ENCODE data around the gene ATP8A2.
"Not testable (repeated sequence)": the region's sequence is repeated elsewhere in the genome, so short reads cannot be mapped to it uniquely, and the experiment has no call there.

The ATP8A2 gene

DNA sequence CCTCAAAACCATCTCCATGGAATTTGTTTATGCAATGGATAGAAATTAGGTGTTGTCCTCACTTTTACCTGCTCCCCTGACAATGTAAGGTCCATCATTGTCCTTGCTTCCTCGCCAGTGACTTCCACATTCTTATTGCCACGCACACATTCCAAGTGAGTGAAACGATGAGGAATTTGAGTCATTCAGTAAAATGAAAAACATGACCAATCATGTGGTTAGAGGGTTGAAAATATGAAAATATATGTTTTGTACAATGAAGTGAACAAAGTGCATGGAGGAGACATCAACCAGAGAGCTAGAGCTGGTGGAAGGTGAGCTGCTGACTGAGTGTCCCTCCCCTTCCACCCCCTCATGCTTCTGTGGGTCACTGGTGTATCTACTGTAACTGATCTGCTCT, 91.7 kb downstream of the ATP8A2 start:
- no peak for DNase-seq (ENCODE audit: low spot score)

DNA sequence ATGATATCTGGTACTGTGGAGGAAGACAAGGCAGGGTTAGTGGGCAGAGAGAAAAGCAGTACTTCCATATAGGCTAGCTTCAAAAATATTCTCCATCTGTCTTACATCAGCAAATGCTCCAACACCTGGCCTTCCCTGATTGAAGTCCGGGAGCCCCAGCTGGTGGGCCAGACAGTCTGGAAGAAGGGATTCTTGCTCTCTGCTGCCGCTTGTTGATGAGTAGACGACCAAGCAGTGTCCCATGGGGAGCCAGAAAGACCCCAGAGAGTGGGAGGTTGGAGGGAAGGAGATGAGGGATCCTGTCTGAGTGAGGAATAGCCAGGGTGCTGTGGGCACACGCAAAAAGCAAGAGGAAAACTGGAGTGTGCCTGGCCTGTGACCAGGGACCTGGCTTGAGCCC, 95.1 kb downstream of the ATP8A2 start:
- no peak for DNase-seq (ENCODE audit: low spot score)

DNA sequence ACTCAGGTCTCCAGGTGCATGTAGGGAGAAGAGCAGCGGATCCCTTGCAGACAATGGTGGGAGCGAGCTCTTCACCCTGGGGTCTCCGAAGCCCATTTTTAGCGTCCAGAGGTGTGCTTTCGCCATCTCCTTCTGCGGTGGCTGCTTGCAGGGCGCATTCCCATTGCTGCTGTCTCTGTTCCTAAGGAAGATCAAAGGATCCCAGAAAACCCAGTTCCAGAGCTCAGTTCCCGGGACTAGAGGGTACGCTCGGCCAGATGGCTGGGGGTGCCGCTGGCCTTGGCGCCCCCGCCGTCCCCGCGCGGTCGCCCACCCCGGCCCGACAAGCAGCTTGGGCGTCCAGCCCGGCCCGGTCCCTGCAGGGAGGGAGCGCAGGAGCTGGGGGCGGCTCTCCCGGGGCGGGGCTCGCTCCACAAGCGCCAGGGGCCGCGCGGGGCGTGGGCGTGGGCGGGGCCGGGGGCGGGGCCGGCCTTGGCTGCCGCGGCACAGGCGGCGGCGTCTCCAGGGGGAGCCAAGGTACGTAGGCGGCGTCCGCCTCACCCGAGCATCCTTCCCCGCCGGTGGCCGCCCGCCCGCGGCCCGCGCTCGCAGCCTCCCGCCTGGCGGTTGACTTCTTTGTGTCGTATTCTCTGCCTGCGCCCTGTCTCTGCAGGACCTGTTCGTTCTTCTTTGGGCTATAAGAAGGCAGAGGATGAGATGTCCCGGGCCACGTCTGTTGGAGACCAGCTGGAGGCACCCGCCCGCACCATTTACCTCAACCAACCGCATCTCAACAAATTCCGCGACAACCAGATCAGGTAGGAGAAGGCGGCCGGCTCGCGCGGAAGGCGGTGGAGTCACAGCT, 96.8 kb downstream of the ATP8A2 start:
- no peak for DNase-seq (ENCODE audit: low spot score)

DNA sequence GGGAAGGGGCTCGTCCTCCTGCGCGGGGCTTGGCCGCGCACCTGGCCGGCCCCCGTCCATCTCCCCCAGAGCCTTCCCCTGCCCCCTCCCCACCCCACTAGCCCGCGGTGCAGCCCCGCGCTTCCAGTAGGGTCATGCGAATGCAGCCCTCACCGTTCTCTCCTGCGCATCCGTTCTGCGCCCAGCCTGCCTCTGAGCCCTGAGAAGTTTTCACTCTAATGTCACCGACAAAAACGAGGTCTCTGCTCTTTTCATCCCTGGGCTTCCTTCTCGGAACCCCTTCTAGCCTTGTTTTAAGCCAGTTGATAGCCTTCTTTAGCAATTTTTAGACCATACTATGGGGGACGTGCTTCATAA, 97.4 kb downstream of the ATP8A2 start:
- DNase-seq (ENCODE audit: low spot score): no peak

DNA sequence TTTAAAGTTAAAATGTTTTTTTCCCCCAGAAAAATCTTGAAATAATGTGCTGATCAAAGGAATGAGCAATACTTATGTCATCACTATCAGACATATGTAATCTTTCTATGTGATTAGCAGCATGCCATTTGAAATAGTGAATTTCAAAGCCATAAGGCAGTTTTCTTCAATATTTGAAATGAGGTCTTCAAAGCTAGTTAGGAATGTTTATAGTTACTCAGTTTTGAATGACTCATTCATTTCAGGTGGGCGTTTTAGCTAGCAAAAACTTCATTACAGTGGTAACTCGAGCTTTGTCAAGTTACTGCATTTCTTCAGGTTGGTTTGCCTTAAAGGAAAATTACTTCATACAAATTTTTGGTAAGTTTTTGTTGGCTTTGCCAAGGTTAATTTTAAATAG, 102.1 kb downstream of the ATP8A2 start:
- DNase-seq (ENCODE audit: low spot score): no peak

DNA sequence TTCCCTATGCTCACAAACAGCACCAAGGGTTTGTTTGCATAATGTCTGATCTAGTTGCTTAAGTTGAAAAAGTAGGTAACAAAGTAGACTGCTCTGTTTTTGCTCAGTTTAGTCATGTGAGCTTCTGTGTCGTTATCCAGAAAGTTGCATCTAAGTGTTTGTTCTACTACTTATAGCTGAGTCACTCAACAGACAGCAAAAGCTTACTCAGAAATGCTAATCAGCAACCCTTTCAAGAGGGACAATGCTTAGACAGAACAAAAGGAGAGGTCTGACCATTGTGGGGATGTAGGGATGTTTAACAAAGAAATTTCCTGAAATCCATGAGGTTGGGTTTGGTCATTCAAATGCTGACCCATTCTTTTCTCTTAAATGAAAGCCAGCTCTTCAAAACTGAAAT, 106.4 kb downstream of the ATP8A2 start:
- no peak for DNase-seq (ENCODE audit: low spot score)

DNA sequence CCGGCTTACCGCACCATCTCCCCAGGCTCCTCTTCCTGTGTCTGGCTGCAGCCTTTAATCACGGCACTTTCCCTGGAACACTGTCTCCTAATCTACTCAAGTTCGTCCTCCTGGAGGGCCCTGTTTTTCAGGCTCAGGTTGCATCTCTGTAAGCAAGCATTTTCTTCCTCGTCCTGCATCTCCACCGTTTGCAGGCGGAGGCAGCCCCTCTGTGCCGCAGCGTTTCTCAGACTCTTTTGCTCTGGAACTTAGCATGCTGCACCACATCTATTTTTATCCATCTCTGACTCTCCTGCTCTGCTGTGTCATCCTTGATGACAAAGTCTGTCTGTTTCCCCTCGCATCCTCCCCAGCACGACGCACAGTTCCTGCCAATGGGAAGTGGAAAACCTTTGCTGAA, 117.5 kb downstream of the ATP8A2 start:
- DNase-seq (ENCODE audit: low spot score): no peak

DNA sequence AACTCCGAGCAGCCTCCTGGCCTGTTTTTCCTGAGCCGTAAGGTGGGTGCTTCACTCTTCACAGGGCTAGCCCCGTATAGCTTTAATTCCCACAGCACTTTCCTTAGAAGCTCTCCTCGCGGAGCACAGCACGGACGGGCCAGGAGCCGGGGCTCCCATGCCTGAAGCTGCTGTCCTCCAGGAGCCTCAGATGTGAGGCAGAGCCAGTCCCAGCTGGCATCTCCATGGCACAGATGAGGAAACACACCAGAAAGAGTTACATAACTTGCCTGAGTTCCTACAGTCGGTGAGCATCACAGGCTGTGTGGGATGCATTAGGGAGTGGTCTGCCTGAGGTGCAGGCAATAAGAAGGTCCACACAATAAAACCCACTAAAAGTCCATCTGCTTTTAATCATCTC, 118.5 kb downstream of the ATP8A2 start:
- DNase-seq (ENCODE audit: low spot score): no peak

DNA sequence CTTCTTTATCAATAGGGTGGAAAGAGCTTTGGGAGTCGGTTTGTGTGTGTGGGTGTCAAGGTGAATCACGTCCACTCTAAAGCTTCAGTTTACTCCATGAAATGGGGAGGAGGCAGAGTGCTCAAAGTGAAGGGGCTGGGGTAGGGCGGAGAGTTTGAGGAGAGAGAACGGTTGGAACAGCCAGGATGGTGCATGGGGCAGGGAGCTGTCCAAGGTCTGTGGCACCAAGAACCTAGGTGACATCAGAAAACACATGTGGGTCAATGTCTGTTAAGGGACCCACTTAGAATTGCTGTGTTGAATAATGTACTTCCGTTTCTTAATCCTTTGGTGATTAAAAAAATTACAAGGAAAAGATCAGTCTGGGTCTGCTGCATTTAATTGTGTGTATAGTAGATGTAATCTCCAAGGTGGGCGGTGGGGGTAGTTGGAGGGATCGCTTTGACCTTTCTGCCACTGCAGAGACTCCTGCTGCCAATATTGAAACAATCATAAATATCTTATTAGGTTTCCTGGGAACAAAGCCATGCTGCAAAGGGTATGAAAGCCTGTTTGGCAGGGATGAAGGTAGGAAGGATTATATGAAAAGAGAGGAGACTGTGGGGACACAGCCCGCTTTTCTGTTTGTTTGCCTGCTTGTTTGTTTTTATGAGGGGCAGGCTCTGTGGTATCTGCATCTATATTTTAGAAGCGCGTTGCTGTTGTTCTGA, 122.3 kb downstream of the ATP8A2 start:
- DNase-seq (ENCODE audit: low spot score): no peak

DNA sequence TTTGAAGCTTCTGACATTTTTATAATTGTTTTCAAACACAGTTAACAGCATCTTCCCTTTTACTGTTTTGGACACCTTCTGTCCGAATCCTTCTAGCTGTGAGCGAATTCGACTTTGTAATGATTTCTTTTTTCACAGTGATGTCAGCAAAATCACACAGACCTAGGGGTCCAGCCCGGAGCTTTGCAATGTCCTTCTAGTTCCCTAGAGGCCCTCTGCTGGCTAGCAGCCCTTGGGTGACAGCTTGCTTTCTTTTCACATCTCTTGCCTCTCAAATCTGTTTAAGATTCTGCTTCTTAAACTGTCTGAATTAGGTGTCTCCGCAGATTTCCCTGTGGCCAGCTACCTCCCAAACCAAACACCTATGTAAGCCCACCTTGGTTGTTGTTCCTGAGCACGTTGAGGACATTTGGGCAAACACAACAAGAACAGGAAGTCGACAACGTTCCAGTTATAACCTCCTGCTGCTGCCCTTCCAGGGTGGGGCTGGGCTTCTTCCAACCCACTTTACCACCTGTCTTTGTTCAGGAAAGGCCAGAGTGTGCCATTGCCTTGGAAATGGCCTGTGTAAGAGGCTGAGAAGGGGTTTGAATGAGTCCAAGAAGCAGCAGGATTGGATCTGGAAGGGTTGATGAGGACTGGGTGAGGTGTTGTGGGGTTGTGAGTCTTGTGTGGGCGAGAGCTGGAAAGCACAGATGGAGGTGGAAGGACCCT, 123.1 kb downstream of the ATP8A2 start:
- DNase-seq (ENCODE audit: low spot score): no peak

DNA sequence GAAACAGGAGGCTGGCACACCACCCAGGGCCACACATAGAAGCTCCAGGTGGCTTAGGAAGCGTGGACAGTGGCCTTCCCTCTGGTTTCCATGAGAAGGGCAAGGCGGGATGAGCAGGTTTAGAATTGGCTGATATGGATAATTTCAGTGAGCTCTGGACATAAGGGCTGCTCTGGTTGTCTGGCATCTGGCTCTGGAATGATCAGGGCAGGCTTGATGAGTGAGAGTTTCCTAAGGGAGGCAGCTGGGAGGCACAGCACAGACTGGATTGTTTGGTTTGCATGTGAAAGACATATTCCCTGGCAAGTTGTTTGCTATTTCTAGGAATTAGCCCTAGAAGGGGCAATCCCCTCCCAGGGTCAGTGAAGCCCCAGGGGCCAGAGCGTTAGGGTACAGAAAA, 129.5 kb downstream of the ATP8A2 start:
- DNase-seq (ENCODE audit: low spot score): no peak

DNA sequence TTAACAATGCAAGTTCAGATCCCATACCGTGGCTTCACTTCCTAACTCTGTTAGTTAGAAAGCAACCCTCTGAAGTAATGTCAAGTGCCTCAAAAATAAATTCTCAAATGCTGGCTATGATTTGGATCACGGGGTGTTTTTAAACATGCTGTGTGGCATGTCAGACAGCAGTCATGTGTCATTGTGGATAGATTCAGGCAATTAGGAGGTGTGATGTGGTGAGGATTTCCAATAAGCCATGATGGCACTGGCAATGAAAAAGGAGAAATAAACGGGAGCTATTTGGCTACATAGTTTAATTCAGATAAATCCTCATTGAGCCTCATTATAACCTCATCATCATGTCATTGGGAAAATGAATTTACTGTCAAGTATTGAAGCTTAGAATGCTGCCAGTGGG, 130.3 kb downstream of the ATP8A2 start:
- DNase-seq (ENCODE audit: low spot score): no peak

DNA sequence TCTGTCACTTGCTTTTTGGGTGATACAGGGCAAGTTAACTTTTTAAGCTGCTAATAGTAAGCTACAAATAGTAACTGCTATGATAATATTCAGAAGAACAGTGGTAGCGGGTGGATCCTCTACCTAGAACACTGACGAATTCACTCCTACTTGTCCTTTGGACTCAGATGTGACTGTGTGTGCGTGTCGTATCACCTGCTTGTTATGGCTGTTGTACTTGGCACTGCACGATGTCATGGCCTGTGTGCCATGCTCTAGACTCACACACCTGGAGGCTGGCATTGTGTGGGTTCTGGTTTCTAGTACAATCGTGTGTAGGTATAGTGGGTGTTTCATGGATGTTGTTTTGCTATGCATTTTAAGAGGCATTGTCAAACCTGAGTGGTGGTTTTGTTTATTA, 130.8 kb downstream of the ATP8A2 start:
- DNase-seq (ENCODE audit: low spot score): no peak

DNA sequence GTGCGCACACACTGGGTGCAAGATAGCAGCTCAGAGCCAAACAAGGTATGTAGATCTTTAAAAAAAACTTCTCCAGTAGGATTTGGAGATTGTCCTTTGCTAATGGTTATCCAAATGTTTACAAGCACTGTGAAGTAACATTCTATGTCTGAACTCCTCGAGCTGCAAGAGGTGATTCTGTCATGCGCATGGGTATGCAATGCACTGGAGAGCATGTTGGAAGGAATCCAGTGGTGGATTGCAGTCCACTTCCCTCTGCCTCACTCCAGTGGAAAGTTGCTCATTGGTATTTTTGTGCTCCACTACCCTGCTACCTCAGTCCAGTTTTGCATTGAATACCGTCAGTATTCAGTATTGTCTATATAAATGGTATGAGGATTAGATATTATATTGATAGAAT, 132.1 kb downstream of the ATP8A2 start:
- DNase-seq (ENCODE audit: low spot score): no peak

DNA sequence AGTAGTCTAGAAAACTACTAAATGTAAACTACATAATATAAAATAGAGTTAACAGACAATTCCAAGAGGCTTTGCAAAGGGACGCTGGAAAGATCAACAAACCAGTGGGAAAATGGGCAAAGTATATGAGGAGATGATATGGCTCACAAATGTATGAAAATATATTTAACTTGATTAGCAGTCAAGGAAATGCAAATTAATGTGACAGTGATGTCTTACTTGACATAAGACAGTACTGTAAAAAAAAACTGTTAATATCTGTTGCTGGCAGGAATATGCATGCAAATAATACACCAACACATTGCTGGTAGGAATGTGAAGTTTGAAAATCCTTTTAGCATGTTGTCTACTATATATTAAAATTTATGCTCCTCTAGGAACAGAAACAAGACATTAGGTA, 136.1 kb downstream of the ATP8A2 start:
- no peak for DNase-seq (ENCODE audit: low spot score)

DNA sequence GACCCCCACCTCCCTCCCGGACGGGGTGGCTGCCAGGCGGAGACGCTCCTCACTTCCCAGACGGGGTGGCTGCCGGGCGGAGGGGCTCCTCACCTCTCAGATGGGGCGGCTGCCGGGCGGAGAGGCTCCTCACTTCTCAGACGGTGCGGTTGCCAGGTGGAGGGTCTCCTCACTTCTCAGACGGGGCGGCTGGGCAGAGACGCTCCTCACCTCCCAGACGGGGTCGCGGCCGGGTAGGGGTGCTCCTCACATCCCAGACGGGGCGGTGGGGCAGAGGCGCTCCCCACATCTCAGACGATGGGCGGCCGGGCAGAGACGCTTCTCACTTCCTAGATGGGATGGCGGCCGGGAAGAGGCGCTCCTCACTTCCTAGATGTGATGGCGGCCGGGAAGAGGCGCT, 141.3 kb downstream of the ATP8A2 start:
- not testable (repeated sequence) for DNase-seq (ENCODE audit: low spot score)

DNA sequence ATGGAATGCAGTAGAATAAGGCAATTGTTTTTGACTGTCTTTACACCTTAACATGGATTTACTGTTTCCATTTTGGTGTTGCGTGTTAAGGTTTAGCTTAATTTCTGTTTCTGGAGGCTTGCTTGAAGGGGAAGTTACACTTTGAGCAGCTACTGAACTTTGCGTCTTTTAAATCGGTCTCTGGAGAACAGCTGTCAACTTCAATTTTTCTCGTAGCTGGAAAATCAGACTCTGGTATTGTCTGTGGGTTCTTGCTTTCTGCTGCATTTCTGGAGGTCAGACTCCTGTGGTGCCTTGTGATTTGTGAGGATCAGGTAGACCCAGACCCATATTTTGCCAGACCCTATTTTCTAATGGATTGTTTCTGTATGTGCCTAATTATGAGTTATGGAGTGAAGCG, 146.7 kb downstream of the ATP8A2 start:
- DNase-seq (ENCODE audit: low spot score): no peak

DNA sequence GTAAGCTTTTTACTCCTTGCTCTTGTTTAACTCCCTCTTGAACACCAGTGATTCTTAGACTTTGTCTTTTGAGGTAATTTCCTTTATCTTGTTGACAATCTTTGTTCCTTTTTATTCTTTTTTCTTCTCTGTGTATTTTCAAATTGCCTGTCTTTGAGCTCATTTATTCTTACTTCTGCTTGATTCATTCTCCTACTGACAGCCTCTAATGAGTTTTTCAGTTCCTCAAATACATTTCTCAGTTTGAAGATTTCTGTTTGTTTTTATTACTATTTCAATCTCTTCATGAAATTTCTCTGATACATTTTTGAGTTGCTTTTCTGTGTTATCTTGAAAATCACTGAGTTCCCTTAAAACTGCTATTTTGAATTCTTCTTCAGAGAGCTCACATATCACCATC, 154.1 kb downstream of the ATP8A2 start:
- DNase-seq (ENCODE audit: low spot score): no peak

DNA sequence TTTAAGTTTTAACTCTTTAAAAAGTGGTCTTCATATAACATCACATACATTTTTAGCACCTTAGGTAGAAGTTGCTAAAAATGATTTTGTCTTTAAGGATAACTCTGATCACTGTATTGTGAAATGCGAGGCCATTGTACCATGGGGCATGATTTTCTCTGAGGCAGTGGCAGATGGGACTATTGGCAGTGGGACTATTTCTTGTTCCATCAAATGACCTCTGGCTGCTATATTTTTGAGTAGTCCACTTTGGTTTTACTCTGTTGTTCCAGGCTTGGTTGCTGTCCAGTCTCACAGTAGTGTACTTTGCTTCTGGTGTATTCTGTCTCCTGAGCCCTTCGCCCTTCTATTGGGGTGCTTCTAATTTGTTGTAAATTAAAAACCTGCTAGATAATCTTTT, 156.5 kb downstream of the ATP8A2 start:
- DNase-seq (ENCODE audit: low spot score): no peak

DNA sequence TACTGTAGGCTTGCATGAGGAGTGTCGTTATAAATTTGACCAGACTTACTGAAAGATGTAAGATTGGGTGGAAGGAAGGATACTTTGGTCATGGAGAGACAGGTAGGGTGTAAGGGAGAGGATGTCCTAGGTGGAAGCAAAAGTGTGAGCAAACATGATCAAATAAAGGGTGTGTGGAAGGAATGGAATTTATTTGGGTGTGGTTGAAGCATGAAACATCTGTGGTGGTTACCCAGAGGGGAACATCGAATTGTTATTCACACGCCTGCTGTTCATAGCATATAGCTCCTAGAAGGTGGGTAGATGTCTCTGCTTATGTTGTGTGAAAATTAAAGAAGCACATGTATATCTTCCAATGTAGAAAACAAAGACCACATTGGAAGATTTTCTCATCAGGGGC, 157.7 kb downstream of the ATP8A2 start:
- no peak for DNase-seq (ENCODE audit: low spot score)

DNA sequence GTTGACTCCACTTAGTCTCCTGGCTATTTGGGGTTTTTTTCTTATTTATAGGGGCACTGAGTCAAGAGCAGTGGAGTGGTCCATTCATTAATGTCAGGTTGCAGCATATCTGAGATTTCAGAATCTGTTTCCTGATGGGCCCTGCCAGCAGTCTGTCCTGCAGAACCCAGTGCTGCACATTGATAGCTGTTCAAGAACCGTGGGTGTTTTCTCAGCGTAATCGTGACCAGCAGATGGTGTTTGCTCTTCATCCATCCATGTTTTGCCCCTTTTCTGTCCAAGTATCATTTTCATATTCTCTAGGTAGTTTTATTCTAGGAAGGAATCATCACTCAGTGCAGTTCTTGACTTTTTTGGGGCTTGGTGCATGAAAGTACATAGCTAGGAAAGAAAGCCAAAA, 166.5 kb downstream of the ATP8A2 start:
- no peak for DNase-seq (ENCODE audit: low spot score)

DNA sequence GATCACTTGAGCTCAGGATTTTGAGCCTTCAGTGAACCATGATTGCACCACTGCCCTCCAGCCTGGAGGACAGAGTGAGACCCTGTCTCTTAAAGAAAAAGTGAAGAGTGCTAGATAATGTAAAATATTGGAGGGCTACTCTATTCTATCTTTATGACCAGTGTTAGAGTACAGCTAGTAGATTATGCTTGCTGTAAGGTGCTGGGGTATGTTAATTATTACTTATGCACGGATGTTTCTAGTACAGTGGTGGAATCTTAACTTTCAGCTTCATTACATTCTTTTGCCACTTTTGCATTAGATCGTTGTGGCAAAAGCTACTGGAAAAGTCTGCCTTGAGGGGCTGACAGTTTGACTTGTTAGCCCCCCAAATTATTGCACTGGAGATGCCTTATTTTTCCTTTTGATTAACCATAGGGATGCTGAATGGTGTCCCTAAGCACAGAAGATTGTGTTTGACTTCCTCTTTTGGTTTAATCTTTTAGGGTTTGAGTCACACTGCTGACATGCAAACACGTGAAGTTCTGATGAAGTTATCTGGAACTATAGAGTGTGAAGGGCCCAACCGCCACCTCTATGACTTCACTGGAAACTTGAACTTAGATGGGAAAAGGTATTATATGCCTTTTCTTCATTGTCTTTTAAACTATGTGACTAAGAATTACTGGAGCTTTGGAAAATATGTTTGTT, 169.8 kb downstream of the ATP8A2 start:
- DNase-seq (ENCODE audit: low spot score): no peak

DNA sequence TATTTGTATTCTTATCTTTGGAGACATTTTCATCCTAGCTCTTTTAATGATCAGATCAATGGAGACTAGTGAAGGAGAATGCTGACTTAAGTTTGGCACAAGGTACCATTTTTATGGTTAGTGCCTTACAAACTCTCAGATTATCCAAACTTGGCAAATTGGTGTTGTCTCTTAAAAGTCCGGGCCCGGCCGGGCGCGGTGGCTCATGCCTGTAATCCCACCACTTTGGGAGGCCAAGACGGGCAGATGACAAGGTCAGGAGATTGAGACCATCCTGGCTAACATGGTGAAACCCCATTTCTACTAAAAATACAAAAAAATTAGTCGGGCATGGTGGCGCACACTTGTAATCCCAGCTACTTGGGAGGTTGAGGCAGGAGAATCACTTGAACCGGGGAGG, 177.2 kb downstream of the ATP8A2 start:
- not testable (repeated sequence) for DNase-seq (ENCODE audit: low spot score)
